Activated CD4-positive, alpha-beta T cell treated with anti-CD3 and anti-CD28 coated beads, Interleukin-2, amount 50 U/mL, for 4 hours (primary cell): ENCODE measurements around the gene TEKT5.
"Not testable (repeated sequence)": the region's sequence is repeated elsewhere in the genome, so short reads cannot be mapped to it uniquely, and the experiment has no call there.

ENCODE experiments used
- DNase-seq, 2 experiments: peaks; one replicate each; pipeline ENCODE4 v3.0.0-alpha.2; 2020

The TEKT5 gene

GRCh38 chr16:10657925-10658324 lies 36.8 kb downstream of the TEKT5 start:
- no peak for DNase-seq

- DNase-seq: no peak
Measured at GRCh38 chr16:10656618-10657017, 38.1 kb downstream of the TEKT5 start.

GRCh38 chr16:10655415-10655977 lies 39.2 kb downstream of the TEKT5 start:
- DNase-seq: no peak

GRCh38 chr16:10654592-10655414 lies 39.9 kb downstream of the TEKT5 start:
- no peak for DNase-seq

GRCh38 chr16:10652730-10653590 lies 41.8 kb downstream of the TEKT5 start:
- no peak for DNase-seq

GRCh38 chr16:10649098-10649497 lies 45.6 kb downstream of the TEKT5 start:
- not testable (repeated sequence) for DNase-seq

DNA sequence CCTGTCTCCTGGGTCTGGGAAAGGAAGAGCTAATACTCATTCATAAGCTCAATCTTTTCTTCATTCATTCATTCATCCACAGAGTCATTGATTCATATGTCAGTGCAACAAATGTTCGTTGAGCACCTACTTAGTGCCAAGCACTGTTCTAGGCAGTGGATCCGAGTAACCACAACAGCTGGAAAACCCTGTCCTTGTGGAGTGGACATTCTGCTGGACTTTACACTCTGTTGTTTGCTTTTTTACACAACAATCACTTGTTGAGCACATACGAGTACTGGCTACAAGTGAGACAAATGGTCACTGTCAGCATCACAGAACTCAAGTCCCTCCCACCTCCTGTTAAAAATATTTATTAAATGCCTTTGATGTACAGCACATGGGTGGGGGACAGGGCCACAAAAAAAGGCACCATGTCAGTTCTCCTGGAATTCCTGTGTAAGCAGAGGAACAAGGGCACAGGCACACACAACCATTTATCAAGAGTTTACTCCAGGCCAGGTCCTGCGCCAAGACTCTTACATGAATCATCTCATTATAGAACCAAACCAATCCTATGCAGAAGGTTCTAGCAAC lies 46.9 kb downstream of the TEKT5 start:
- no peak for DNase-seq

DNA sequence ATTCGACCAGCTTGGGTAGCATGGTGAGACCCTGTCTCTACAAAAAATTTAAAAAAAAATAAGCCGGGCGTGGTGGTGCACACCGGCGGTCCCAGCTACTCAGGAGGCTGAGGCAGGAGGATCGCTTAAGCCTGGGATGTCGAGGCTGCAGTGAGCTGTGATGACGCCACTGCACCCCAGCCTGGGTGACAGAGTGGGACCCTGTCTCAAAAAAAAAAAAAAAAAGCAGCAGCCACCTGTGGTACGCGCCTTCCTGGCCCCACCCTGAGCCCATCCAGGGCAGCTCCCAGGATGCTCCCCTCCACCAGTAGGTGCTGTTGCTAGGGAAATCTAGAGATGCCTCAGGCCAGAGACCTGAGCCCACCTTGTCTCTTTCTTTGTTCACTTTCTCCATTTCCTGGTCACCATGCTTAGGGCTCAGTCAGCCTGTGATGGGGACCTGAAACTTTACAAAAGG lies 47.4 kb downstream of the TEKT5 start:
- no peak for DNase-seq

DNA sequence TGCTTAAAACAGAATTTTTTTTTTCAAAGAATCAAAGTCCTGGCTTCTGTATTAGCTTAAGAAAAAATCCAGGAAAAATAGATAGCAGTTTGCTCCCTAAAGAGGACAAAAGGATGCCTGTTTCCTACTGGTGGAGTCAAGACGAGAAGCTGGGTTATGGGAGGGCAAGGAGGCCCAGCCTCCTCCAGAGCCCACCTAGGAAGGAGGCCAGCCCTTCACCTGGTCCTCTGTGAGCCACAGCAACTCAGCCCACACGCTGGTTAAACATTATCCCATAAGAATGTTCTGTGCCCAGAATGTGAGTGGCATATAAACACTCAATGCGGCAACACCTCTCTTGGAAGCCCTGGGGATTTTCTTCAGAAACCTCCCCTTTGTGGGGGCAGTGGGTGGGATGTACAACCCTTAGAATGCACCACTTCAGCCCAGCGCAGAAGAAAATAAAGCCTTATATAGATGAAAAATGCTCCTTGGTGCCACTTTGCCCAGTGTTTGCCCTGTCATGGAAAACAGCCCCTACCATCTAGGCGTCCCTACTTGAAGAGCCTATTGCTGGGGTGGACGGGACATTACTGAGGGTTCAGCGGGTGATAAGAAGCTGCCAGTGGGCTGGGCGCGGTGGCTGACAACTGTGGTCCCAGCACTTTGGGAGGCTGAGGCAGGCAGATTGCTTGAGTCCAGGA lies 48.0 kb downstream of the TEKT5 start:
- DNase-seq: no peak

DNA sequence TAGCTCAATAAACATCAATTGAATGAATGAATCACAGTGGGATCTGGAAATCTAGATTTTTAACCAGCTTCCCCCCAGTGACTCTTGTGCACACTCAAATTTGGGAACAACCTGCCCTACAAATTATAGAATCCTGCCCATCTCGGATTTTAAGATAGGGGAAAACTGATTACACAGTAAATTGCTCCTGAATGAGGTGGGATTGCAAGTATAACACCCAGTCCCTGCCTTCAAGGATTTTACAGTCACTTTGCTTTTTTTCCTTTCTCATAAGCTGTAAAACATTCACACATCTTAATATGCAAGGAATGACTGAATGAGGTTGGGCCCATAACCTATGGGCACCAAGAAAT lies 48.5 kb downstream of the TEKT5 start:
- no peak for DNase-seq

GRCh38 chr16:10644092-10644491 lies 50.6 kb downstream of the TEKT5 start:
- DNase-seq: no peak

DNA sequence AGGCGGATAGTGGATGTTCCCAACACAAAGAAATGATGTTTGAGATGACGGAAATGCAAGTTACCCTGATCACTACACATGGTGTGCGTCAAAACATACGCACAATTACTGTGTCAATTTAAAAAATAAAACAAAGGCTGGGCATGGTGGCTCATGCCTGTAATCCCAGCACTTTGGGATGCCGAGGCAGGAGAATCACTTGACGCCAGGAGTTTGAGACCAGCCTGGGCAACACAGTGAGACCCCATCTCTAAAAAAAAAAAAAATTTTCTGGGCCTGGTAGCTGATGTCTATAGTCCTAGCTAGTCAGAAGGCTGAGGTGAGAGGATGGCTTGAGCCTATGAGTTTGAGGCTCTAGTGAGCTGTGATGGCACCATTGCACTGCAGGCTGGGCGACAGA lies 51.8 kb downstream of the TEKT5 start:
- no peak for DNase-seq

- DNase-seq: no peak
Measured at GRCh38 chr16:10641953-10642949, 52.5 kb downstream of the TEKT5 start.

DNA sequence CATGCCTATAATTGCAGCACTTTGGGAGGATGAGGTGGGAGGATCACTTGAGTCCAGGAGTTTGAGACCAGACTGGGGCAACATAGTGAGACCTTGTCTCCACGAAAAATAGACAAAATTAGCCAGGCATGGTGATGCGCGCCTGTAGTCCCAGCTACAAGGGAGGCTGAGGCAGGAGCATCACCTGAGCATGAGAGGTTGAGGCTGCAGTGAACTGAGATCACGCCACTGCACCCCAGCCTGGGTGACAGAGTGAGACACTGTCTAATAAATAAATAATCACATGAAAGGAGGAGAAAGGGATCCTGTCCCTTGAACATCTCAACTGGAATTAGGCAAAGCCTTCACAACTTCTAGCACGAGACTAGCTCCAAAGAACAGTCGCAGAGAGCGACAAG lies 53.2 kb downstream of the TEKT5 start:
- DNase-seq: no peak

DNA sequence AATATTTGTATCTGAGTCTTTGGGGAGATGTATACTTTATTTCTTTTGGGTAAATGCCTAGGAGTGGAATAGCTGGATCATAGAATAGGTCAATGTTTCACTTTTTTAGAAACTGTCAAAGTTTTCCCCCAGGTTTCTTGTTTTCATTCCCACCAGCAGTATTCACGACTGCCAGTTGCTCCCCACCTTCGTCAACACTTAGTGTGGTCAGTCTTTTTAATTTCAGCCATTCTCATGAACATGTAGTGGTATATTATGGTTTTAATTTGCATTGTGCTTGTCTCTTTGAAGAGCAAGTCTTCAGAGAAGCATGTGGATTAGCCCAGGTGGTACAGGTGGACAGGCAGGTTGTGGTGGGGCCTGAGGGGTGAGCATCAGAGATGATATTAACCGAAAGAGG lies 53.8 kb downstream of the TEKT5 start:
- DNase-seq: no peak

- no peak for DNase-seq
Measured at GRCh38 chr16:10638101-10638500, 56.6 kb downstream of the TEKT5 start.

DNA sequence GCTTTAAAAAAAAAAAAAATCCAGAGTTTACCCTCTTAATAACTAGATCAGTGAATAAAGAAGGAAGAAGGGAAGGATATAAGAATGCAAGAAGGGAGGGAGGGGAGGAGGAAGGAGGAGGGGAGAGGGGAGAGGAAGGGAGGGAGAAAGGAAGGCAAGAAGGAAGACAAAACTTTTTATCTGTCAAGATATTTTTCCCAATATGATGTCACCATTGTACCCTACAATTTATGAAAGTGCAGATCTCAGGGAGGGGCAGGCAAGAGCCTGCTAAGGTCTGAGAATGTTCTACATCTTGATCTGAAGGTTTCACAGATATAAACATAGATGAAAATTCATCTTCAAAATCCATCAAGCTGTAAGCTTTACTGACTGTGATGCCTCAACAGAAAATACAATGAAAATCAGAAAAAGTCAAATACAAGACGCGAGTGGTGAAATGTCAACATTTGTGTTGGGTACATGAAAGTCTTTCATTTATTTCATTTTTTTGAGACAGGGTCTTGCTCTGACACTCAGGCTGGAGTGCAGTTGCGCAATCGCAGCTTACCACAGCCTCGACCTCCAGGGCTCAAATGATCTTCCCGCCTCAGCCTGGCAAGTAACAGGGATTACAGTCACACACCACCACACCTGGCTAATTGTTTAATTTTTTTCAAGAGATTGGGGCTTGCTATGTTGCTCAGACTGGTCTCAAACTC lies 57.2 kb downstream of the TEKT5 start:
- DNase-seq: no peak

DNA sequence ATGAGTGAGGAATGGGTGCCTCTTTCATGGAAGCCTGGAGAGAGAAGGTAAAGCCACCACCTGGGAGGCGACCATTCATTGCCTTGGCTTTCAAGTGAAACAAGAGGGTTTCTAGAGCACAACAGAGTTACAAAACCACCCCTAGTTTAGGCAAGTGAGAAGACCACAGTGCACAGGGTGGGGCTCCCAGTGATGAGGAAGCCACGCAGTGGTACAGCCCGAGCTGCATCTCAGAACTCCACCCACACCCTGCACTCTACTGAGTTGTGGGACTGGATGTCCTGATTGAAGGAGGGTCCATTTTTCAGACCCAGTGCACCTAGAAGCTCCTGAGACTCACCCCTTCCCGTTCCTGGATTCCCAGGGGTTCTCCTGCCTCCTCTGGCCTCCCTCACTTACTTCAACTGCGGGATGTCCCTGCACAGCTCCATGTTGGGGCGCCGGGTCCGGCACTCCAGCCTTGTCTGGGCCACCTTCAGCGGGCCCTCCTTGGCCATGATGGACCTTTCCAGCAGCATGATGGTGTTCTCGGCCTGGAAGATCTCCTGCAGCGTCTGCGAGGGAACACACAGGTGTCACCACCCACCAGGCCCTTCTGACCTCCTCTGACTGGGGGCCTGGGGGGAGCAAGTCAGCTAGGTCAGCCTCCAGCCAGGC lies 59.2 kb downstream of the TEKT5 start:
- DNase-seq: no peak

GRCh38 chr16:10633429-10633828 lies 61.3 kb downstream of the TEKT5 start:
- DNase-seq: not testable (repeated sequence)

GRCh38 chr16:10631886-10632285 lies 62.8 kb downstream of the TEKT5 start:
- DNase-seq: no peak
